ENCODE data around the gene VWA8. TPM values are rescaled to one million over a fixed set of nuclear protein-coding genes. Genes with fewer than 3 reads are reported as not detected.

VWA8 gene
- total RNA-seq, 4 donors from 2014 or later, result 27.7 to 47.7 (median 39.5) TPM

GRCh38 chr13:41765020-41765419 is 195.9 kb downstream of the VWA8 start:
- Histone ChIP-seq H3K4me1 (no peaks in the 10 kb centered on the region), H3K9me3 (no peaks in the 10 kb centered on the region), H3K27me3 (no peaks in the 10 kb centered on the region), H3K4me3 (no peak overlapping the region), H3K27ac (no peak overlapping the region), H3K36me3 (no peaks in the 10 kb centered on the region)
- DNase-seq, result no peak
- TF ChIP-seq, protein P1, sequence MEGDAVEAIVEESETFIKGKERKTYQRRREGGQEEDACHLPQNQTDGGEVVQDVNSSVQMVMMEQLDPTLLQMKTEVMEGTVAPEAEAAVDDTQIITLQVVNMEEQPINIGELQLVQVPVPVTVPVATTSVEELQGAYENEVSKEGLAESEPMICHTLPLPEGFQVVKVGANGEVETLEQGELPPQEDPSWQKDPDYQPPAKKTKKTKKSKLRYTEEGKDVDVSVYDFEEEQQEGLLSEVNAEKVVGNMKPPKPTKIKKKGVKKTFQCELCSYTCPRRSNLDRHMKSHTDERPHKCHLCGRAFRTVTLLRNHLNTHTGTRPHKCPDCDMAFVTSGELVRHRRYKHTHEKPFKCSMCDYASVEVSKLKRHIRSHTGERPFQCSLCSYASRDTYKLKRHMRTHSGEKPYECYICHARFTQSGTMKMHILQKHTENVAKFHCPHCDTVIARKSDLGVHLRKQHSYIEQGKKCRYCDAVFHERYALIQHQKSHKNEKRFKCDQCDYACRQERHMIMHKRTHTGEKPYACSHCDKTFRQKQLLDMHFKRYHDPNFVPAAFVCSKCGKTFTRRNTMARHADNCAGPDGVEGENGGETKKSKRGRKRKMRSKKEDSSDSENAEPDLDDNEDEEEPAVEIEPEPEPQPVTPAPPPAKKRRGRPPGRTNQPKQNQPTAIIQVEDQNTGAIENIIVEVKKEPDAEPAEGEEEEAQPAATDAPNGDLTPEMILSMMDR (IDR thresholded peaks at IDR 0.05), result no peak
- TF ChIP-seq POLR2A (IDR thresholded peaks at IDR 0.05), result no peak

- H3K27ac ChIP-seq, result no peak overlapping the region
- no peaks in the 10 kb centered on the region for H3K36me3 ChIP-seq
- no peaks in the 10 kb centered on the region for H3K4me1 ChIP-seq
- no peak for DNase-seq
- H3K4me3 ChIP-seq, result no peak overlapping the region
- H3K9me3 ChIP-seq, result no peaks in the 10 kb centered on the region
- TF ChIP-seq, protein P1 (IDR thresholded peaks at IDR 0.05), result no peak
- no peak for TF ChIP-seq POLR2A (IDR thresholded peaks at IDR 0.05)
- no peaks in the 10 kb centered on the region for H3K27me3 ChIP-seq
These were observed 196.4 kb downstream of the VWA8 start for GRCh38 chr13:41764558-41764957.

DNA sequence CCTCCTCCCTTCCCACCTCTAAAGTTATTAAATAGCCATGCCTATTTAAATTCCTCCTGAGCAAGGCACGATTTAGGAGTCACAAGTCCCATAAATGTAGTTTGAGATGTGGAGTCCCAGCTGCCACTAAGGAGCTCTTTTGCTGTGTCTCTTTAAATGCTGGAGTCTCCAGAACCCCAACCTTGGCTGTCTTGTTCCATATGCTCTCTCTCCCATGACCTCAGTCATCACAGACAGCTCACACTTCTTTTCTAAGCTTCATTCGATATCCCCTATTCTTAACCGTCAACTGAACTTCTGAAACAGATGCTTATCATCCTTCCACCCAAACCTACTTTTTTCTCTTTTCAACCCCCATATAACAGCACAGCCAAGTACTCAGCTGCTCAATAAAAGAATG is 197.1 kb downstream of the VWA8 start:
- Histone ChIP-seq H3K4me1 (no peaks in the 10 kb centered on the region), H3K9me3 (no peaks in the 10 kb centered on the region), H3K4me3 (no peak overlapping the region), H3K27ac (no peak overlapping the region), H3K27me3 (no peaks in the 10 kb centered on the region), H3K36me3 (no peaks in the 10 kb centered on the region)
- TF ChIP-seq POLR2A (IDR thresholded peaks at IDR 0.05), result no peak
- TF ChIP-seq, protein P1 (IDR thresholded peaks at IDR 0.05), result no peak
- DNase-seq, result no peak

GRCh38 chr13:41762796-41763195 is 198.1 kb downstream of the VWA8 start:
- Histone ChIP-seq H3K36me3 (no peaks in the 10 kb centered on the region), H3K27me3 (no peaks in the 10 kb centered on the region), H3K4me3 (no peak overlapping the region), H3K9me3 (no peaks in the 10 kb centered on the region), H3K4me1 (no peaks in the 10 kb centered on the region), H3K27ac (no peak overlapping the region)
- no peak for TF ChIP-seq POLR2A (IDR thresholded peaks at IDR 0.05)
- TF ChIP-seq, protein P1 (IDR thresholded peaks at IDR 0.05), result no peak
- DNase-seq, result no peak

DNA sequence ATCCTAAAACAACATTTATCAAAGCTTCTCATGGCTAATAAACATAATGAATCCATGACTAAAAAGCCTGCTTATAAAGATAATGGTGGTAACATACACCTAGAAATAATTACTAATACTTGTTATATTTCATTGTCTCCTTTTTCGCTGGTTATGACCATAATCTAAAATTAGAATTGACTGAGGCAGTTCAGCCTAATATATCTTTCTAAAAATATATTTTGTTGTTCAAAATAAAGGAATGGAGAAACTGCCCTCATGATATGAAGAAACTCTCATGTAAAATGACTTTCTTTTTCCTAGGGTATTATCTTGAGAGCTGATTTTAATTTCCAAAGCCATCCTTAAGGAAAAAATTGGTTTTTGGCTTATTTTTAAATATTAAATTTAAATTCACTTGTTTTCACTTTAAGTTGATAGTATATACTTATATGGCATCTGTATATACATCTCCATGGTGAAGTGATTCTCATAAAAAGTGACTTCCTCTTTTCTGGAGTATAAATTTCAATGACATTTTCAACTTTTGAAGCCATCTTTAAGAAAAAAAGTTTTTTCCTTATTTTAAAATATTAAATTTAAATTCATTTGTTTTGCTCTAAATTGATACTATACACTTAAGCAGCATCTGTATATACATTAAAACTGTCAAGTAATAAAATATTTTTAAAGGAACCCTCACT is 204.6 kb downstream of the VWA8 start:
- TF ChIP-seq, protein P1 (IDR thresholded peaks at IDR 0.05), result no peak
- TF ChIP-seq POLR2A (IDR thresholded peaks at IDR 0.05), result no peak
- DNase-seq, result no peak
- H3K36me3 ChIP-seq, result no peaks in the 10 kb centered on the region
- no peaks in the 10 kb centered on the region for H3K9me3 ChIP-seq
- H3K27me3 ChIP-seq, result no peaks in the 10 kb centered on the region
- no peak overlapping the region for H3K27ac ChIP-seq
- no peaks in the 10 kb centered on the region for H3K4me1 ChIP-seq
- H3K4me3 ChIP-seq, result no peak overlapping the region
